Omental fat pad (tissue), 4 donors: ENCODE data around the gene KBTBD6. TPM values are rescaled to one million over a fixed set of nuclear protein-coding genes. Genes with fewer than 3 reads are reported as not detected.
"Not testable (repeated sequence)": the region's sequence is repeated elsewhere in the genome, so short reads cannot be mapped to it uniquely, and the experiment has no call there.

Source experiments
- ATAC-seq: fragments of 150-250 bp; one replicate; pipeline ENCODE4 v1.9.1; 2016; ENCODE audit warnings: mild to moderate bottlenecking, moderate library complexity; ENCODE audit not compliant: low FRiP score
- DNase-seq: peaks from one replicate; pipeline ENCODE4 v3.0.0-alpha.2; 2019; ENCODE audit warnings: low spot score
- total RNA-seq, 4 donors: library from RNA; depleted of rRNA; stranded (reverse); fragments of >200 nt; gene quantifications; one replicate each; pipeline ENCODE4 v1.1.0, GENCODE V29; 2016
- TF ChIP-seq, protein P1 (sequence below), 3 donors: fragments of 450-650 bp; IDR thresholded peaks; one replicate each; pipeline ENCODE4 v1.5.1; 2016 to 2017; ENCODE audit warnings: antibody characterized with exemption in 3 of 3, mild to moderate bottlenecking in 3 of 3, moderate library complexity in 2 of 3

Gene KBTBD6
- total RNA-seq, 4 donors from 2014 or later = 4.3 to 8.4 (median 5.6) TPM

DNA sequence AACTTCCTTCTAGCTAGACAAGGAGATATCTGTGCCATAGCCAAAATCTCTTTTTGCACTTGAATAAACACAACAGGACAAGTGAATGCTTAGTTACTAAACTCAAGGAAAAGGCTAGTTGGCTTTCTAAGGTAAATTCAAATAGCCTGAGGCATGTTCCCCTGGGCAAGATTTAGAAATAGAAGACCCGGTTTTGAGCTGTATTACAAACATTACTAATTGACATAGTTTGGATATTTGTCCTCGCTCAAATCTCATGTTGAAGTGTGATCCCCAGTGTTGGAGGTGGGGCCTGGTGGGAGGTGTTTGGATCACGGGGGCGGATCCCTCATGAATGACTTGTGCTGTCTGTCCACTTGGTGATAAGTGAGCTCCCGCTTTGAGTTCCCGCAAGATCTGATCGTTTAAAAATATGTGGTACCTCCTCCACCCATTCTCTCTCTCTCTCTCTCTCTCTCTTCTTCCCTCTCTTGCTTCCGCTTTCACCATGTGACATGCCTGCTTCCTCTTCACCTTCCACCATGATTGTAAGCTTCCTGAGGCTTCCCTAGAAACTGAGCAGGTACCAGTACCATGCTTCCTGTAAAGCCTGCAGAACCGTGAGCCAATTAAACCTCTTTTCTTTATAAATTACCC lies 3.9 kb upstream of the KBTBD6 start:
- TF ChIP-seq, protein P1, sequence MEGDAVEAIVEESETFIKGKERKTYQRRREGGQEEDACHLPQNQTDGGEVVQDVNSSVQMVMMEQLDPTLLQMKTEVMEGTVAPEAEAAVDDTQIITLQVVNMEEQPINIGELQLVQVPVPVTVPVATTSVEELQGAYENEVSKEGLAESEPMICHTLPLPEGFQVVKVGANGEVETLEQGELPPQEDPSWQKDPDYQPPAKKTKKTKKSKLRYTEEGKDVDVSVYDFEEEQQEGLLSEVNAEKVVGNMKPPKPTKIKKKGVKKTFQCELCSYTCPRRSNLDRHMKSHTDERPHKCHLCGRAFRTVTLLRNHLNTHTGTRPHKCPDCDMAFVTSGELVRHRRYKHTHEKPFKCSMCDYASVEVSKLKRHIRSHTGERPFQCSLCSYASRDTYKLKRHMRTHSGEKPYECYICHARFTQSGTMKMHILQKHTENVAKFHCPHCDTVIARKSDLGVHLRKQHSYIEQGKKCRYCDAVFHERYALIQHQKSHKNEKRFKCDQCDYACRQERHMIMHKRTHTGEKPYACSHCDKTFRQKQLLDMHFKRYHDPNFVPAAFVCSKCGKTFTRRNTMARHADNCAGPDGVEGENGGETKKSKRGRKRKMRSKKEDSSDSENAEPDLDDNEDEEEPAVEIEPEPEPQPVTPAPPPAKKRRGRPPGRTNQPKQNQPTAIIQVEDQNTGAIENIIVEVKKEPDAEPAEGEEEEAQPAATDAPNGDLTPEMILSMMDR (IDR thresholded peaks at IDR 0.05) = no peak
- no peak for ATAC-seq

DNA sequence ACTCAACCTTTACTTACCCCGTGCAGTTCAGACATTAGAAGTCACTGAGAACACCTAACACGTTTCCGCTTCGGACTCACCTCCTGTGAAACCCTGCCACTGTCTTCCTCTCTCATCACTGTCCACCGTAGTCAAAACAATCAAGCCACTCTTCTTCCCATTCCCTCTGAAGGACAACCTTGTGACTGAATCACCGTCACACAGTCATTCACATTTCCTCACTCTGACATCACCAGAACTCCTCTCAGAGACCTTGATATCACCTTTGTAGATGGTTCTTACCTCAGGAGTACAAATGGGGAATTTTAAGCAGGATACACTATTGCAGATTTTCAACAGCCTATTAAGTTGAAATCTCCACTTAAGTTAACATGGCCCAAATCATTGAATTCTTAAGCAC lies 1.3 kb upstream of the KBTBD6 start:
- ATAC-seq = no peak
- TF ChIP-seq, protein P1 (IDR thresholded peaks at IDR 0.05) = no peak
- no peak for DNase-seq

More for the DNA sequence above, 3.9 kb upstream of the KBTBD6 start:
- DNase-seq = no peak

DNA sequence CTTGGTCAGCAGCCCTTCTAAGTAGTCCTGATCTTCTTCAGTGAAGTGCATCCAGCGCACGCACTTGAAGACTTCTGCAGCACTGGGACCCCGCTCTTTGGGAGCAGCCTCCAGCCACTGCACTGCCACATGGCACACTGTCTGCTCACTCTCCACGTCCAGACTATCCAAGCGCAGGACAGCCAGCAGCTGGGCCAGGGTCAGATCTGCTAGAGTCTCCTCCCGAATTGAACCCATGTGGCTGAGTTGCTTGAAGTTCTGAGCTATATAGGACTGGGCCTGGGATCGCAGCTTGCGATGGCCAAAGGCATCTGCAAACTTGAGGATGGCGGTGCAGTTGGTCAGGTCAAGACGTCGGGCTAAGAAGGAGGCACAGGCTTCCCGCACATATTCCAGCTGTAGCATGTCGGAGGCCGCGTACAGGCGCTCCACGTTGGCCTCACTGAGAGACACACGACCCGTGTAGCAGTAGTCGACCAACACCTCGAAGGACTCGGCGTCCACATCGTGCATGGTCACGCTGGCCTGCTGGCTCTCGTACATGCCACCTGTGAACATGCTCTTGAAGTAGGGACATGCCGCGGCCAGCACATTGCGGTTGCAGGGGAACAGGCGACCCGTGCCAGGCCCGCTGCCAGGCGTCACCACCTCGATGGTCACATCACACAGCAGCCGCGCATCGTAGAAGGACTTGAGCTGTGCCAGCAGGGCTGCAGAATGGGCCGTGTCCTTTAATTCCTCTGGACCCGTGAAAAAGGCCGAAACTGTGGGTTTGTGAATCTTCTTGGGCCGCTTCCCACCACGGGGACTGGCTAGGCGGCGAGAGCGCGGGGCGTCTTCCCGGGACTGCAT lies 716 bp downstream of the KBTBD6 start:
- not testable (repeated sequence) for DNase-seq
- ATAC-seq = peak; percentile 20

GRCh38 chr13:41131189-41131588 lies 1.4 kb downstream of the KBTBD6 start:
- DNase-seq, ATAC-seq: not testable (repeated sequence)

DNA sequence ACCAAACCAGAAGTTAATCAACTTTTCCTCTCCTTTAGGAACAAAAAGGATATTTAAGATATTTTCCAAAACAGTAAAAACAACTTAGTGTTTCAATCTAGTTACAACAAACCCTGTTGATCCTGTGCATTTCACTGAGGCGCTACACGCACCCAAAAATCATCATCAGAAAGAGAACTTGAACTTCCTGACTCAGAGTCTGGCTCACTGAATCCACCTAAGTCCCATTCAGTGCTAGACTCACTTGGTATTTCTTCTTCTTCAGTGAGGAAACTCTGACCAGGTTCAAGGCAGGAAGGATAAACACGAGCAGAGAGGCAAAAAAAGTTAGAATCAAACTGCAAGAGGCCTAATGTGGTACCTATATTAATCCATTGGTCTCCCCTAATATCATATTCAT lies 2.2 kb downstream of the KBTBD6 start:
- TF ChIP-seq, protein P1 (IDR thresholded peaks at IDR 0.05) = no peak
- DNase-seq = no peak
- no peak for ATAC-seq

DNA sequence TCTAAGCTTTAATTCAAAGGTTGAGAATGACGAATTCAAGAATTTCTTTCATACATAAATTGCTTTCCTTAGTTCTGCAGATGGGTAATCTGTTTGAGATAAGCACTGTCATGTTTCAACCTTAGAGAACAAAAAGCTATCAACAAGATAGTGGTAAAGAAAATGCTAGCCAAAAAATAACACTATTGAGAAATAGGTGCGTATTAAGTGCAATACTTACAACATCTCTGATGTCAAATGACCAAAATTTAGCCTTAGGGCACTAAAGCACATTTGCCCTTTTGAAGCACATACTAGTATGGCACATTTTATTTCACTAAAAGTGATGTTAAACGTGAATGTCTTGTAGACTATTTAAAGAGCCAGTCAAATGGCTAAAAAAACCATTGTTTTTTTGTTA lies 4.9 kb downstream of the KBTBD6 start:
- TF ChIP-seq, protein P1 (IDR thresholded peaks at IDR 0.05) = no peak

GRCh38 chr13:41122838-41123237 lies 9.8 kb downstream of the KBTBD6 start:
- ATAC-seq (no peak), DNase-seq (no peak)
- TF ChIP-seq, protein P1 (IDR thresholded peaks at IDR 0.05) = no peak

More for the DNA sequence above, 4.9 kb downstream of the KBTBD6 start:
- DNase-seq = no peak
- no peak for ATAC-seq

DNA sequence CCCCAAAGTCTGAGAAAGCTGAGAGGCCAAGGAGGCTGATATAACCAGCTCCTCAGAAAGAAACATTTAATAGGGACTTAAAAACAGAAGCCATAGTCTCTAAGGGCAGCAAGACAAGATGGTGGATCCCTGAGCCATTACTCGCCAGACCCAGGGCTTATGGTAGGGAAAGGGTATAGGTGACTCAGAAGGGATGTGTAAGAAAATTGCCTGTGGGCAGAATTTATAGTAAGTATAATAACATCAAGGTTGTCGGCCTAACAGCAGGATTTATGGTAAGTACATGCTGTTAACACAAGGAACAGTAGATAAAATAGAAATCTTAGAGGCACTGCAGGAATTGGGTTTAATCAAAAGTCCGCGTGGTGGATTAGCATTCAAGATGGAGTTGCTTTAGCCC lies 14.7 kb downstream of the KBTBD6 start:
- DNase-seq (no peak), ATAC-seq (no peak)
- TF ChIP-seq, protein P1 (IDR thresholded peaks at IDR 0.05) = no peak
